GM18508 (cell line): Measurements from ENCODE around the gene DNAJB5.
"Not testable (repeated sequence)": the region's sequence is repeated elsewhere in the genome, so short reads cannot be mapped to it uniquely, and the experiment has no call there.

Experiments used
- ATAC-seq: cut with Tn5 transposase; IDR thresholded peaks from one replicate; pipeline ENCODE4 v1.9.1; 2021; ENCODE audit warnings: moderate number of reproducible peaks; ENCODE audit not compliant: insufficient read depth, unreplicated experiment

Gene DNAJB5

GRCh38 chr9:34997379-34997781 is 7.8 kb downstream of the DNAJB5 start:
- no peak for ATAC-seq

- ATAC-seq, result no peak
Measured at GRCh38 chr9:34998266-34998665, 8.7 kb downstream of the DNAJB5 start.

- ATAC-seq, result no peak
Measured at GRCh38 chr9:34999576-34999975, 10.0 kb downstream of the DNAJB5 start.

GRCh38 chr9:35000535-35001284 is 11.2 kb downstream of the DNAJB5 start:
- no peak for ATAC-seq

- ATAC-seq, result no peak
Measured at GRCh38 chr9:35001285-35001677, 11.7 kb downstream of the DNAJB5 start.

- no peak for ATAC-seq
Measured at GRCh38 chr9:35001803-35002502, 12.4 kb downstream of the DNAJB5 start.

GRCh38 chr9:35002623-35003022 is 13.1 kb downstream of the DNAJB5 start:
- ATAC-seq, result no peak

GRCh38 chr9:35004299-35004698 is 14.8 kb downstream of the DNAJB5 start:
- ATAC-seq, result not testable (repeated sequence)

GRCh38 chr9:35010351-35010958 is 20.9 kb downstream of the DNAJB5 start:
- ATAC-seq, result no peak

GRCh38 chr9:35014517-35014916 is 25.0 kb downstream of the DNAJB5 start:
- ATAC-seq, result no peak

- ATAC-seq, result not testable (repeated sequence)
Measured at GRCh38 chr9:35023443-35023842, 33.9 kb downstream of the DNAJB5 start.

- ATAC-seq, result no peak
Measured at GRCh38 chr9:35026671-35027070, 37.1 kb downstream of the DNAJB5 start.

- ATAC-seq, result no peak
Measured at GRCh38 chr9:35027374-35027773, 37.8 kb downstream of the DNAJB5 start.

GRCh38 chr9:35027860-35028259 is 38.3 kb downstream of the DNAJB5 start:
- no peak for ATAC-seq

GRCh38 chr9:35028341-35028740 is 38.8 kb downstream of the DNAJB5 start:
- no peak for ATAC-seq

- ATAC-seq, result no peak
Measured at GRCh38 chr9:35029241-35029640, 39.7 kb downstream of the DNAJB5 start.

GRCh38 chr9:35029852-35030251 is 40.3 kb downstream of the DNAJB5 start:
- no peak for ATAC-seq

GRCh38 chr9:35033101-35033500 is 43.6 kb downstream of the DNAJB5 start:
- ATAC-seq, result no peak

- no peak for ATAC-seq
Measured at GRCh38 chr9:35035851-35036701, 46.5 kb downstream of the DNAJB5 start.

GRCh38 chr9:35042081-35042604 is 52.6 kb downstream of the DNAJB5 start:
- no peak for ATAC-seq
